H1 (cell line): ENCODE measurements around the gene MMP27. TPM values are rescaled to one million over a fixed set of nuclear protein-coding genes. Genes with fewer than 3 reads are reported as not detected.

Source experiments
- CTCF ChIA-PET: fragments of 300-600 bp; sonication (Branson Sonifier 250); formaldehyde crosslinking; loops from one replicate; lab custom pipeline; 2021; ENCODE audit not compliant: partially characterized antibody; lab: Charles Lee
- POLR2A ChIA-PET: fragments of 300-600 bp; sonication (Branson Sonifier 250); formaldehyde crosslinking; loops from one replicate; lab custom pipeline; 2021; ENCODE audit warnings: inconsistent platforms; ENCODE audit not compliant: partially characterized antibody; lab: Charles Lee
- DNase-seq, 2 experiments: peaks; one replicate each; pipeline versions ENCODE4 v3.0.0 to v3.0.0-alpha.2; 2010 to 2022; ENCODE audit warnings: low spot score in 2 of 2, low read depth in 1 of 2, mixed read lengths in 1 of 2
- FAIRE-seq: peaks from 2 replicates; lab custom pipeline; 2011; peaks lifted over from hg19 to GRCh38; lab: Jason Lieb, UNC
- H2AFZ ChIP-seq: 2 replicates; pipeline ENCODE4 v1.8.1; 2012; ENCODE audit warnings: low read length, inconsistent platforms
- H2AK5ac ChIP-seq: 2 replicates; pipeline ENCODE4 v1.6.1; 2013; ENCODE audit warnings: low read depth, low read length
- H2BK120ac ChIP-seq: replicated peaks from 2 replicates; pipeline ENCODE3; 2013; ENCODE audit warnings: low read depth, low read length, inconsistent platforms
- H2BK12ac ChIP-seq: 2 replicates; pipeline ENCODE4 v1.6.1; 2013; ENCODE audit warnings: low read depth, low read length
- H2BK15ac ChIP-seq: 2 replicates; pipeline ENCODE4 v1.6.1; 2013; ENCODE audit warnings: low read length
- H2BK20ac ChIP-seq: 2 replicates; pipeline ENCODE4 v1.6.1; 2013; ENCODE audit warnings: low read length
- H2BK5ac ChIP-seq: 2 replicates; pipeline ENCODE4 v1.6.1; 2013; ENCODE audit warnings: low read depth, low read length
- H3K14ac ChIP-seq: 2 replicates; pipeline ENCODE4 v1.6.1; 2013; ENCODE audit warnings: inconsistent platforms; ENCODE audit not compliant: insufficient read length
- H3K18ac ChIP-seq: 2 replicates; pipeline ENCODE4 v1.6.1; 2013; ENCODE audit warnings: low read length; ENCODE audit errors: extremely low read depth
- H3K23ac ChIP-seq: 2 replicates; pipeline ENCODE4 v1.6.1; 2013; ENCODE audit warnings: inconsistent platforms; ENCODE audit not compliant: insufficient read length
- H3K23me2 ChIP-seq: 2 replicates; pipeline ENCODE4 v1.6.1; 2013; ENCODE audit warnings: low read depth, low read length
- H3K27ac ChIP-seq: 2 replicates; pipeline ENCODE4 v1.6.1; 2011; ENCODE audit warnings: low read depth, low read length, inconsistent platforms
- H3K27me3 ChIP-seq, 4 experiments: replicated peaks in 1 of 4; 1 replicate in 1 of 4; 2 replicates in 3 of 4; pipeline versions ENCODE4 v1.6.1 to v1.8.1; 2011 to 2013; ENCODE audit warnings: low read length in 3 of 4, mild to moderate bottlenecking in 3 of 4, inconsistent platforms in 2 of 4, mixed read lengths in 2 of 4, moderate library complexity in 1 of 4; ENCODE audit not compliant: control insufficient read depth in 3 of 4, insufficient read depth in 3 of 4; ENCODE audit errors: extremely low read depth in 1 of 4
- H3K36me3 ChIP-seq, 4 experiments: 2 replicates each; pipeline versions ENCODE4 v1.6.1 to v1.8.1; 2011 to 2013; ENCODE audit warnings: mild to moderate bottlenecking in 4 of 4, low read length in 3 of 4, moderate library complexity in 2 of 4, control low read depth in 1 of 4, inconsistent platforms in 1 of 4; ENCODE audit not compliant: insufficient read depth in 4 of 4, control insufficient read depth in 2 of 4
- H3K4ac ChIP-seq: replicated peaks from 2 replicates; pipeline ENCODE3; 2013; ENCODE audit warnings: low read length, low read depth, mixed read lengths, inconsistent platforms; ENCODE audit not compliant: insufficient read length
- H3K4me1 ChIP-seq, 4 experiments: replicated peaks in 1 of 4; 1 replicate in 1 of 4; 2 replicates in 3 of 4; pipeline versions ENCODE4 v1.6.1 to v1.8.1; 2011 to 2013; ENCODE audit warnings: low read length in 3 of 4, inconsistent platforms in 2 of 4, mixed read lengths in 1 of 4; ENCODE audit not compliant: insufficient read depth in 4 of 4, control insufficient read depth in 3 of 4
- H3K4me2 ChIP-seq, 2 experiments: 2 replicates each; pipeline versions ENCODE4 v1.6.1 to v1.8.1; 2011 to 2013; ENCODE audit warnings: low read depth in 2 of 2, low read length in 2 of 2, control low read depth in 1 of 2, inconsistent platforms in 1 of 2, mild to moderate bottlenecking in 1 of 2; ENCODE audit not compliant: insufficient read depth in 1 of 2
- H3K4me3 ChIP-seq, 4 experiments: fragments of 200-600, 300-600 bp in 1 of 4; sonication (generic), shearing (Covaris generic), sonication (Bioruptor Twin) in 1 of 4; 2 replicates each; pipeline versions ENCODE4 v1.5.1 to v1.8.1; 2011 to 2016; ENCODE audit warnings: low read length in 4 of 4, low read depth in 3 of 4, control low read depth in 2 of 4, inconsistent platforms in 2 of 4, mild to moderate bottlenecking in 2 of 4, mixed read lengths in 1 of 4, moderate library complexity in 1 of 4; ENCODE audit not compliant: insufficient read depth in 2 of 4; ENCODE audit errors: extremely low read depth in 1 of 4
- H3K56ac ChIP-seq: replicated peaks from 2 replicates; pipeline ENCODE3; 2013; ENCODE audit warnings: low read depth, mild to moderate bottlenecking, mixed read lengths, low read length, inconsistent platforms; ENCODE audit not compliant: insufficient read length
- H3K79me1 ChIP-seq: 2 replicates; pipeline ENCODE4 v1.6.1; 2013; ENCODE audit warnings: low read depth, low read length, control low read depth
- H3K79me2 ChIP-seq, 2 experiments: 2 replicates each; pipeline versions ENCODE4 v1.6.1 to v1.8.1; 2012 to 2013; ENCODE audit warnings: low read length in 2 of 2, mild to moderate bottlenecking in 2 of 2, inconsistent platforms in 1 of 2; ENCODE audit not compliant: insufficient read depth in 2 of 2, control insufficient read depth in 1 of 2
- H3K9ac ChIP-seq, 4 experiments: replicated peaks in 1 of 4; 1 replicate in 1 of 4; 2 replicates in 3 of 4; pipeline versions ENCODE4 v1.6.1 to v1.8.1; 2011 to 2013; ENCODE audit warnings: low read depth in 3 of 4, low read length in 3 of 4, control low read depth in 2 of 4, mild to moderate bottlenecking in 2 of 4, moderate library complexity in 2 of 4, inconsistent platforms in 1 of 4; ENCODE audit errors: extremely low read depth in 1 of 4
- H3K9me3 ChIP-seq, 2 experiments: 2 replicates each; pipeline versions ENCODE4 v1.6.1 to v1.8.1; 2012 to 2013; ENCODE audit warnings: mild to moderate bottlenecking in 2 of 2, moderate library complexity in 2 of 2, control low read depth in 1 of 2, inconsistent platforms in 1 of 2, low read depth in 1 of 2, low read length in 1 of 2, mixed read lengths in 1 of 2; ENCODE audit not compliant: insufficient read depth in 2 of 2
- H4K20me1 ChIP-seq, 2 experiments: replicated peaks in 1 of 2; 2 replicates each; pipeline versions ENCODE3 to v1.8.1; 2011 to 2013; ENCODE audit warnings: inconsistent platforms in 2 of 2, low read length in 2 of 2, mild to moderate bottlenecking in 1 of 2; ENCODE audit not compliant: insufficient read depth in 2 of 2, control insufficient read depth in 1 of 2
- H4K5ac ChIP-seq: 2 replicates; pipeline ENCODE4 v1.6.1; 2013; ENCODE audit warnings: low read length, low read depth, mixed read lengths, inconsistent platforms; ENCODE audit not compliant: insufficient read length
- H4K8ac ChIP-seq: 2 replicates; pipeline ENCODE4 v1.8.0; 2013; ENCODE audit warnings: mild to moderate bottlenecking, moderate library complexity, low read length, inconsistent platforms; ENCODE audit not compliant: insufficient read depth; ENCODE audit errors: extremely low read depth
- H4K91ac ChIP-seq: replicated peaks from 2 replicates; pipeline ENCODE3; 2013; ENCODE audit warnings: low read length, mixed read lengths, inconsistent platforms; ENCODE audit not compliant: insufficient read length
- RAD21 ChIP-seq, 2 experiments: IDR thresholded peaks in 1 of 2; conservative IDR thresholded peaks in 1 of 2; 2 replicates each; pipeline ENCODE4 v1.6.1; 2011; ENCODE audit warnings: low read depth in 2 of 2, low read length in 2 of 2, improper control_type of control experiment in 1 of 2, inconsistent platforms in 1 of 2, mild to moderate bottlenecking in 1 of 2, moderate library complexity in 1 of 2
- SAP30 ChIP-seq: fragments of 300-600 bp; sonication (generic); IDR thresholded peaks from 2 replicates; pipeline ENCODE4 v1.7.1; 2012; ENCODE audit warnings: low read length, moderate library complexity, mild to moderate bottlenecking, inconsistent platforms; ENCODE audit not compliant: insufficient read depth, insufficient replicate concordance
- polyA plus RNA-seq, 7 experiments: library from polyadenylated mRNA; depleted of rRNA in 3 of 7; stranded (reverse) in 5 of 7; unstranded in 2 of 7; fragments of >200 nt in 5 of 7; fragments of 200-250 nt in 2 of 7; gene quantifications; 1 replicate in 5 of 7; 2 replicates in 1 of 7; 4 replicates in 1 of 7; pipeline versions ENCODE4 v1.2.1 to v1.2.3, GENCODE V29; 2011 to 2013; ENCODE audit warnings: missing spikeins in 2 of 7, mixed read lengths in 2 of 7
- total RNA-seq: library from RNA; stranded (reverse); fragmentation: NEBNext Ultra II Directional; extraction: Animal tissue kit (Norgen Biotek cat#: 25700); gene quantifications from 2 replicates; pipeline ENCODE4 v1.2.1, GENCODE V29; 2021

MMP27 gene
- total and polyA plus RNA-seq, 2 of the 8 experiments (the other 6 are each of a cell fraction or from before 2014, with no cell fraction given) = not detected

GRCh38 chr11:102749101-102749722 is 43.6 kb upstream of the MMP27 start:
- H3K23ac ChIP-seq = no peak overlapping the region
- POLR2A ChIA-PET = no interaction called here
- no peak overlapping the region for H3K4ac ChIP-seq
- H3K27me3 ChIP-seq = no peaks in the 10 kb centered on the region
- no peak overlapping the region for H4K5ac ChIP-seq
- no peak overlapping the region for H2AFZ ChIP-seq
- TF ChIP-seq RAD21 (IDR thresholded peaks at IDR 0.05 in 1 of 2, conservative IDR thresholded peaks at IDR 0.05 in 1 of 2; ENCODE audit: low read depth in 2 of 2, low read length in 2 of 2) = peak; percentile 35 to 45
- no peak for TF ChIP-seq SAP30
- H3K14ac ChIP-seq = no peak overlapping the region
- no peak overlapping the region for H2AK5ac ChIP-seq
- FAIRE-seq (no peak), DNase-seq (no peak)
- peaks cover 0 to 5% (median 0%) of the 10 kb centered on the region in 4 experiments; a peak in 3 of 8 replicates for H3K36me3 ChIP-seq
- H3K9ac ChIP-seq = no peak overlapping the region
- H3K4me3 ChIP-seq = no peak overlapping the region
- H2BK5ac ChIP-seq = no peak overlapping the region
- no peak overlapping the region for H4K8ac ChIP-seq
- no peak overlapping the region for H3K18ac ChIP-seq
- no peak overlapping the region for H2BK12ac ChIP-seq
- no peaks in the 10 kb centered on the region for H3K23me2 ChIP-seq
- no peaks in the 10 kb centered on the region for H3K9me3 ChIP-seq
- no peak overlapping the region for H2BK120ac ChIP-seq
- H4K20me1 ChIP-seq = no peaks in the 10 kb centered on the region
- H3K56ac ChIP-seq = no peak overlapping the region
- H3K79me2 ChIP-seq = no peaks in the 10 kb centered on the region
- H3K27ac ChIP-seq = no peak overlapping the region
- no peak overlapping the region for H4K91ac ChIP-seq
- peaks cover 0 to 5% (median 4%) of the 10 kb centered on the region in 4 experiments; a peak in 4 of 7 replicates for H3K4me1 ChIP-seq
- H3K4me2 ChIP-seq = no peak overlapping the region
- H3K79me1 ChIP-seq = no peaks in the 10 kb centered on the region
- CTCF ChIA-PET = interaction anchor here (0.6 to 3.4 kb wide), 4 partner anchors 11 to 188 kb away, joined by 3 to 12 read pairs (median 4); no protein-coding TSS in a partner anchor
- H2BK15ac ChIP-seq = no peak overlapping the region
- H2BK20ac ChIP-seq = no peak overlapping the region
